Measurements from ENCODE around the gene CREBL2. TPM values are rescaled to one million over a fixed set of nuclear protein-coding genes. Genes with fewer than 3 reads are reported as not detected.
"Not testable (repeated sequence)": the region's sequence is repeated elsewhere in the genome, so short reads cannot be mapped to it uniquely, and the experiment has no call there.

The CREBL2 gene
- total RNA-seq, 1 donor from 2014 or later: 26.9 TPM

DNA sequence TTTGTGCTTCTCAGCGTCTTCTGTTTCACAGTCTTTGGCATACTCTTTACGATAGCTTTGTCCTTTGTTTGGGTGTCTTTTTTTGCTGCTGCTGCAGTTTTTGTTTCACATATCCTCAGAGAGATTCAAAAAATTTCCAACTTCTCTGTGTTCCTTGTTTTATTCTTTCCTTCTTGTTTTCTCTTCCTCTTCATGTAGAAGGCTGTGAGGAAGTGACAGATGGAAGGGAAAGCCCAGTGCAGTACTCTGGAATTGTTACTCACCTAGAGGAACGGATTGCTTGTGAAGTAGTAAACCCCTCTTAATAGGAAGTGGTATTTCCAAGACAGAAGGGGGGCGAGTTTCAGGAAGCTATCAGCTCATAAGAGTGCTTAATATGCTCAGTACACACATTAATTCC, 1.7 kb downstream of the CREBL2 start:
- Mint-ChIP-seq H3K27me3 (ENCODE audit: unreplicated experiment) (peaks cover 7% of the 10 kb centered on the region), H3K4me1 (ENCODE audit: unreplicated experiment) (peaks cover 29% of the 10 kb centered on the region), H3K36me3 (ENCODE audit: low read depth, unreplicated experiment) (peaks cover 22% of the 10 kb centered on the region), H3K9me3 (ENCODE audit: unreplicated experiment) (no peaks in the 10 kb centered on the region), H3K27ac (ENCODE audit: unreplicated experiment) (peak overlapping the region; percentile 89), H3K4me3 (ENCODE audit: unreplicated experiment) (peak overlapping the region; percentile 70)
- TF ChIP-seq, protein P1, sequence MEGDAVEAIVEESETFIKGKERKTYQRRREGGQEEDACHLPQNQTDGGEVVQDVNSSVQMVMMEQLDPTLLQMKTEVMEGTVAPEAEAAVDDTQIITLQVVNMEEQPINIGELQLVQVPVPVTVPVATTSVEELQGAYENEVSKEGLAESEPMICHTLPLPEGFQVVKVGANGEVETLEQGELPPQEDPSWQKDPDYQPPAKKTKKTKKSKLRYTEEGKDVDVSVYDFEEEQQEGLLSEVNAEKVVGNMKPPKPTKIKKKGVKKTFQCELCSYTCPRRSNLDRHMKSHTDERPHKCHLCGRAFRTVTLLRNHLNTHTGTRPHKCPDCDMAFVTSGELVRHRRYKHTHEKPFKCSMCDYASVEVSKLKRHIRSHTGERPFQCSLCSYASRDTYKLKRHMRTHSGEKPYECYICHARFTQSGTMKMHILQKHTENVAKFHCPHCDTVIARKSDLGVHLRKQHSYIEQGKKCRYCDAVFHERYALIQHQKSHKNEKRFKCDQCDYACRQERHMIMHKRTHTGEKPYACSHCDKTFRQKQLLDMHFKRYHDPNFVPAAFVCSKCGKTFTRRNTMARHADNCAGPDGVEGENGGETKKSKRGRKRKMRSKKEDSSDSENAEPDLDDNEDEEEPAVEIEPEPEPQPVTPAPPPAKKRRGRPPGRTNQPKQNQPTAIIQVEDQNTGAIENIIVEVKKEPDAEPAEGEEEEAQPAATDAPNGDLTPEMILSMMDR (IDR thresholded peaks at IDR 0.05; ENCODE audit: unreplicated experiment): no peak
- no peak for DNase-seq (ENCODE audit: low spot score)

DNA sequence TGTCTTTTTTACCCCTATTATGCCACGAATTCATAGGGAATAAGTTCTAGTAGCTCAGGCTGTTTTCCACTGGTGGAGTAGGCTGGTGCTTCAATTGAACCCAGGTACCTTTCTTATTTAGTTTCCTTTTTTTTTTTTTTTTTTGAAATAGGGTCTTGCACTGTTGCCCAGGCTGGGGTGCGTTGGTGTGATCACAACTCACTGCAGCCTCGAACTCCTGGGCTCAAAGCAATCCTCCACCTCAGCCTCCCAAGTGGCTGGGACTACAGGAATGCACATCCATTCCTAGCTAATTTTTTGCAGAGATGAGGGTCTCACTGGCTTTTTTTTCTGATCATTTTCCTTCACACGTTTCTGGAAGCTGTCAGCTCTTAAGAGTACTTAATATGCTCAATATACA, 2.7 kb downstream of the CREBL2 start:
- H3K4me1 Mint-ChIP-seq (ENCODE audit: unreplicated experiment): peaks cover 29% of the 10 kb centered on the region
- H3K27me3 Mint-ChIP-seq (ENCODE audit: unreplicated experiment): peaks cover 4% of the 10 kb centered on the region
- no peaks in the 10 kb centered on the region for H3K9me3 Mint-ChIP-seq (ENCODE audit: unreplicated experiment)
- H3K27ac Mint-ChIP-seq (ENCODE audit: unreplicated experiment): no peak overlapping the region
- no peak for DNase-seq (ENCODE audit: low spot score)
- H3K36me3 Mint-ChIP-seq (ENCODE audit: low read depth, unreplicated experiment): peaks cover 22% of the 10 kb centered on the region
- TF ChIP-seq, protein P1 (IDR thresholded peaks at IDR 0.05; ENCODE audit: unreplicated experiment): no peak
- H3K4me3 Mint-ChIP-seq (ENCODE audit: unreplicated experiment): no peak overlapping the region

DNA sequence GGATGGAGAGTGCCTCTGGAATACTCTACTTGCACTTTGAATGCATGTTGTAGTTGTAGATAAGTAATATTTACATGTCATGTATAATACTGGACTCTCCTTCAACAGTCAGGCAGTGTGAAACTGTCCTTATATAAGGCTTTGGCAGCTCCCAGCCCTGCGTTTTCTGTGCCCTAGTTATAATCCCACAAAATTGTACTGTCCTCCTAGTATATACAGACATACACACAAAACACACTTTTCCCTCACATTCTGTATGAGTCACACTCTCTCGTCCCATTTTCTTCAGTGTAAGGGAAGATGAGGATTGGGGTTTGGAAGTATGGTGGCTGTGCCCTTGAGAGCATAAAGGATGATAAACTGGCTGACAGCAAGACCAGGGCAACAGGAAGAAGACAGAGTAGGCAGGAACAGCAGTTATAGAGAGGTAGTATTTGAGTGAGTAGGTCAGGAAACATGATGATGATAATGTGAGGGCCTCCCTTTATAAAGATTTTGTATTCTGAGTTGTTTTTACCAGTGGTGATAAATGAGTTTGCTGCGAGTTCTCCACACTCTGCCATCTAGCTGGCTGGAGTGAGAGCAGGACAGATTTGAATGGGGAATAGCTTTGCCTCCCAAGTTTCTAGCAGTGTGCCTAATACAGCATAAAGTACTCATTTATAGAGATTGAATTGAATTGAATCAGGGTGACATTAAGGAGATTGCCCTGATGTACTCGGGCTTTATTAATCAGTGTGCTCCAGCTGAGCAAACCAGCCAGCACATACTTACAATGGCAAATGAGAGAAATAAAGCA, 5.0 kb downstream of the CREBL2 start:
- peaks cover 32% of the 10 kb centered on the region for H3K4me1 Mint-ChIP-seq (ENCODE audit: unreplicated experiment)
- H3K27ac Mint-ChIP-seq (ENCODE audit: unreplicated experiment): peak overlapping the region; percentile 18
- H3K27me3 Mint-ChIP-seq (ENCODE audit: unreplicated experiment): peaks cover 4% of the 10 kb centered on the region
- no peaks in the 10 kb centered on the region for H3K9me3 Mint-ChIP-seq (ENCODE audit: unreplicated experiment)
- DNase-seq (ENCODE audit: low spot score): no peak
- H3K36me3 Mint-ChIP-seq (ENCODE audit: low read depth, unreplicated experiment): peaks cover 34% of the 10 kb centered on the region
- TF ChIP-seq, protein P1 (IDR thresholded peaks at IDR 0.05; ENCODE audit: unreplicated experiment): no peak
- peak overlapping the region; percentile 43 for H3K4me3 Mint-ChIP-seq (ENCODE audit: unreplicated experiment)

DNA sequence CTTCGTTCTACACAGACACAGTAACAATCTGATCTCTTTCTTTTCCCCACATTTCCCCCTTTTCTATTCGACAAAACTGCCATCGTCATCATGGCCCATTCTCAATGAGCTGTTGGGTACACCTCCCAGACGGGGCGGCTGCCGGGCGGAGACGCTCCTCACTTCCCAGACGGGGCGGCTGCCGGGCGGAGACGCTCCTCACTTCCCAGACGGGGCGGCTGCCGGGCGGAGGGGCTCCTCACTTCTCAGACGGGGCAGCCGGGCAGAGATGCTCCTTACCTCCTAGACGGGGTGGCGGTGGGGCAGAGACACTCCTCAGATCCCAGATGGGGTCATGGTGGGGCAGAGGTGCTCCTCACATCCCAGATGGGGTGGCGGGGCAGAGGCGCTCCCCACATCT, 6.4 kb downstream of the CREBL2 start:
- not testable (repeated sequence) for DNase-seq (ENCODE audit: low spot score); H3K9me3 Mint-ChIP-seq (ENCODE audit: unreplicated experiment); H3K4me3 Mint-ChIP-seq (ENCODE audit: unreplicated experiment); H3K27ac Mint-ChIP-seq (ENCODE audit: unreplicated experiment); H3K27me3 Mint-ChIP-seq (ENCODE audit: unreplicated experiment)
- Mint-ChIP-seq H3K36me3 (ENCODE audit: low read depth, unreplicated experiment) (peaks cover 37% of the 10 kb centered on the region), H3K4me1 (ENCODE audit: unreplicated experiment) (peaks cover 26% of the 10 kb centered on the region)

DNA sequence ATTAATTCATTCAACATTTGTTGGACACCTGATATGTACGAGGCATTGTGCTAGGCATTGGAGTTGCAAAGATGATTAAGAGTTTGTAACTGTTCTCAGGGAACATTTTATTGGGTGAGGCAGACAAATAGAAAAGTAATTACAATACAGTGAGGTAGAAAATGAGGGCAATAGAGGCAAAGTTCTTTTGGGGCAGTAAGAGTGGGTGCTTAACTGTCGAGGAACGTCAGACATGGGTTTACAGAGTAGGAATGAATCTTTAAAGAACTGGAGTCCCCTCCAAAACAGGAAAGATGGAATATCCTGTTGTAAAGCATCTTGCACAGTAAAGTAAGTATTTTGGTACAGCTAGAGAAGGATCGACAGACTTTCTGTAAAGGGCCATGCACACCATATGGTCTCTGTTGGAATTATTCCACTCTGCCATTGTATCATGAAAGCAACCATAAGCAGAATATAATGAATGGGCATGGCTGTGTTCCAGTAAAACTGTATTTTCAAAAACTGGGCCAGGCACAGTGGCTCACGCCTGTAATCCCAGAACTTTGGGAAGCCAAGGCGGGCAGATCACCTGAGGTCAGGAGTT, 9.1 kb downstream of the CREBL2 start:
- Mint-ChIP-seq H3K36me3 (ENCODE audit: low read depth, unreplicated experiment) (peaks cover 44% of the 10 kb centered on the region), H3K4me1 (ENCODE audit: unreplicated experiment) (peaks cover 19% of the 10 kb centered on the region), H3K4me3 (ENCODE audit: unreplicated experiment) (no peak overlapping the region), H3K27me3 (ENCODE audit: unreplicated experiment) (peaks cover 1% of the 10 kb centered on the region), H3K9me3 (ENCODE audit: unreplicated experiment) (no peaks in the 10 kb centered on the region), H3K27ac (ENCODE audit: unreplicated experiment) (no peak overlapping the region)
- no peak for DNase-seq (ENCODE audit: low spot score)
- TF ChIP-seq, protein P1 (IDR thresholded peaks at IDR 0.05; ENCODE audit: unreplicated experiment): no peak
